Endodermal cell (in vitro differentiated cells): Measurements from ENCODE around the gene PLAU. TPM values are rescaled to one million over a fixed set of nuclear protein-coding genes. Genes with fewer than 3 reads are reported as not detected.
A peak's percentile ranks its signal among the peaks of the same experiment; 100 is the strongest.

ENCODE experiments used
- DNase-seq: peaks from one replicate; pipeline ENCODE4 v3.0.0-alpha.2; 2017
- H3K27ac ChIP-seq: 2 replicates; pipeline ENCODE4 v1.5.1; 2013; ENCODE audit warnings: mild to moderate bottlenecking, low read depth, low read length, moderate library complexity
- H3K27me3 ChIP-seq: 2 replicates; pipeline ENCODE4 v1.6.1; 2013; ENCODE audit warnings: mild to moderate bottlenecking, low read length, moderate library complexity; ENCODE audit not compliant: insufficient read depth, control insufficient read depth, poor library complexity, severe bottlenecking
- H3K36me3 ChIP-seq: 2 replicates; pipeline ENCODE4 v1.7.0; 2013; ENCODE audit warnings: mild to moderate bottlenecking, low read length, moderate library complexity; ENCODE audit not compliant: control insufficient read depth, insufficient read depth
- H3K4me1 ChIP-seq: one replicate; pipeline ENCODE4 v1.7.0; 2013; ENCODE audit warnings: low read length; ENCODE audit not compliant: control insufficient read depth, insufficient read depth
- H3K4me3 ChIP-seq: 2 replicates; pipeline ENCODE4 v1.5.1; 2013; ENCODE audit warnings: mild to moderate bottlenecking, low read length, moderate library complexity
- H3K9ac ChIP-seq: 2 replicates; pipeline ENCODE4 v1.6.1; 2013; ENCODE audit warnings: mild to moderate bottlenecking, low read length, moderate library complexity; ENCODE audit not compliant: poor library complexity, severe bottlenecking; ENCODE audit errors: extremely low read depth
- H3K9me3 ChIP-seq: 2 replicates; pipeline ENCODE4 v1.6.1; 2013; ENCODE audit warnings: mild to moderate bottlenecking, low read length, moderate library complexity; ENCODE audit not compliant: control insufficient read depth
- H3K27ac Mint-ChIP-seq: 2 replicates; pipeline ENCODE4 v1.8.0; 2020; ENCODE audit warnings: mixed read lengths
- H3K27me3 Mint-ChIP-seq: 2 replicates; pipeline ENCODE4 v1.8.0; 2021; ENCODE audit warnings: mild to moderate bottlenecking, mixed read lengths; ENCODE audit not compliant: insufficient read depth
- H3K36me3 Mint-ChIP-seq: 2 replicates; pipeline ENCODE4 v1.8.0; 2020; ENCODE audit warnings: low read depth, mixed read lengths
- H3K4me1 Mint-ChIP-seq: 2 replicates; pipeline ENCODE4 v1.8.0; 2020; ENCODE audit warnings: mixed read lengths
- H3K4me3 Mint-ChIP-seq: 2 replicates; pipeline ENCODE4 v1.8.0; 2020; ENCODE audit warnings: mild to moderate bottlenecking, moderate library complexity, mixed read lengths
- H3K9me3 Mint-ChIP-seq: 2 replicates; pipeline ENCODE4 v1.8.0; 2020; ENCODE audit warnings: mild to moderate bottlenecking, mixed read lengths
- CTCF ChIP-seq: fragments of 200-600 bp; sonication (generic); conservative IDR thresholded peaks from 2 replicates; pipeline ENCODE4 v1.5.0; 2021; ENCODE audit warnings: antibody characterized with exemption, mild to moderate bottlenecking
- WGBS, 2 experiments: methylation state at CpG; one replicate each; pipeline versions ENCODE4 v1.1.5 to v1.1.7; 2013; ENCODE audit warnings: missing lambda C conversion rate in 2 of 2, mixed read lengths in 1 of 2; ENCODE audit not compliant: insufficient coverage in 1 of 2, insufficient read length in 1 of 2; 5-methylcytosine and 5-hydroxymethylcytosine counted together
- total RNA-seq, 2 donors: library from RNA; stranded (reverse); fragmentation: NEBNext Ultra II Directional in 1 of 2; extraction: Animal tissue kit (Norgen Biotek cat#: 25700) in 1 of 2; gene quantifications; 2 replicates in 1 of 2; 3 replicates in 1 of 2; pipeline ENCODE4 v1.2.1, GENCODE V29; 2021

The PLAU gene
- total RNA-seq, 2 donors from 2014 or later = 2.7 to 3.3 TPM

GRCh38 chr10:73932620-73933112, 21.7 kb downstream of the PLAU start:
- peaks cover 1% of the 10 kb centered on the region for H3K36me3 Mint-ChIP-seq
- H3K9me3 Mint-ChIP-seq = no peaks in the 10 kb centered on the region
- H3K9me3 ChIP-seq = no peaks in the 10 kb centered on the region
- WGBS, 2 experiments = 91 to 100% methylated on average over 3 to 6 of the region's 6 CpGs
- peak overlapping the region; percentile 67 for H3K27ac Mint-ChIP-seq
- no peak overlapping the region for H3K27ac ChIP-seq
- H3K4me1 ChIP-seq = no peaks in the 10 kb centered on the region
- H3K4me3 ChIP-seq = no peak overlapping the region
- no peak overlapping the region for H3K9ac ChIP-seq
- peaks cover 15% of the 10 kb centered on the region for H3K4me1 Mint-ChIP-seq
- no peak for DNase-seq
- no peaks in the 10 kb centered on the region for H3K36me3 ChIP-seq
- peaks cover 2% of the 10 kb centered on the region for H3K27me3 Mint-ChIP-seq
- H3K27me3 ChIP-seq = no peaks in the 10 kb centered on the region
- TF ChIP-seq CTCF = no peak
- H3K4me3 Mint-ChIP-seq = no peak overlapping the region

- Mint-ChIP-seq H3K36me3 (peaks cover 1% of the 10 kb centered on the region), H3K27ac (no peak overlapping the region), H3K27me3 (peaks cover 4% of the 10 kb centered on the region), H3K4me3 (no peak overlapping the region), H3K4me1 (peaks cover 15% of the 10 kb centered on the region), H3K9me3 (no peaks in the 10 kb centered on the region)
- Histone ChIP-seq H3K4me3 (no peak overlapping the region), H3K4me1 (no peaks in the 10 kb centered on the region), H3K27ac (no peak overlapping the region), H3K27me3 (no peaks in the 10 kb centered on the region), H3K9me3 (no peaks in the 10 kb centered on the region), H3K9ac (no peak overlapping the region), H3K36me3 (no peaks in the 10 kb centered on the region)
- 89 to 100% methylated on average over 2 to 4 of the region's 4 CpGs for WGBS, 2 experiments
- TF ChIP-seq CTCF = no peak
- DNase-seq = no peak
Observed at GRCh38 chr10:73934074-73934473, 23.1 kb downstream of the PLAU start.

- Mint-ChIP-seq H3K9me3 (no peaks in the 10 kb centered on the region), H3K27ac (no peak overlapping the region), H3K4me3 (no peak overlapping the region), H3K4me1 (peaks cover 16% of the 10 kb centered on the region), H3K36me3 (no peaks in the 10 kb centered on the region), H3K27me3 (peaks cover 7% of the 10 kb centered on the region)
- H3K36me3 ChIP-seq = no peaks in the 10 kb centered on the region
- H3K4me1 ChIP-seq = peaks cover 1% of the 10 kb centered on the region
- no peak overlapping the region for H3K27ac ChIP-seq
- H3K4me3 ChIP-seq = no peak overlapping the region
- H3K9me3 ChIP-seq = no peaks in the 10 kb centered on the region
- no peaks in the 10 kb centered on the region for H3K27me3 ChIP-seq
- WGBS, 2 experiments = 91 to 92% methylated on average over 3 of the region's 3 CpGs
- H3K9ac ChIP-seq = no peak overlapping the region
- DNase-seq = no peak
- no peak for TF ChIP-seq CTCF
Observed at GRCh38 chr10:73935895-73936294, 25.0 kb downstream of the PLAU start.
